Raji (cell line): ENCODE data around the gene EPS15.

ENCODE experiments used
- POLR2A ChIP-seq: IDR thresholded peaks from 2 replicates; pipeline ENCODE4 v1.6.1; 2011; ENCODE audit warnings: low read depth, low read length, control low read depth; ENCODE audit not compliant: insufficient read depth

The EPS15 gene

GRCh38 chr1:51520700-51521248 lies 1.7 kb upstream of the EPS15 start:
- TF ChIP-seq POLR2A, result no peak

- no peak for TF ChIP-seq POLR2A
Observed at GRCh38 chr1:51519865-51520699, 1.0 kb upstream of the EPS15 start.

- TF ChIP-seq POLR2A, result no peak
Observed at GRCh38 chr1:51518586-51519047, 449 bp downstream of the EPS15 start.

- TF ChIP-seq POLR2A, result peak; percentile 63; the same call in 1 of the 2 replicates
Observed at GRCh38 chr1:51518033-51518585, 957 bp downstream of the EPS15 start.

- no peak for TF ChIP-seq POLR2A
Observed at GRCh38 chr1:51517361-51518032, 1.6 kb downstream of the EPS15 start.

GRCh38 chr1:51516649-51517158 lies 2.4 kb downstream of the EPS15 start:
- TF ChIP-seq POLR2A, result no peak

- no peak for TF ChIP-seq POLR2A
Observed at GRCh38 chr1:51515982-51516648, 3.0 kb downstream of the EPS15 start.

GRCh38 chr1:51515312-51515960 lies 3.6 kb downstream of the EPS15 start:
- TF ChIP-seq POLR2A, result no peak

GRCh38 chr1:51514733-51515132 lies 4.3 kb downstream of the EPS15 start:
- TF ChIP-seq POLR2A, result no peak

- TF ChIP-seq POLR2A, result no peak; the same call in 1 of the 2 replicates
Observed at GRCh38 chr1:51512606-51513005, 6.5 kb downstream of the EPS15 start.

GRCh38 chr1:51512120-51512519 lies 6.9 kb downstream of the EPS15 start:
- TF ChIP-seq POLR2A, result no peak

GRCh38 chr1:51509773-51510172 lies 9.3 kb downstream of the EPS15 start:
- TF ChIP-seq POLR2A, result no peak

GRCh38 chr1:51506537-51506936 lies 12.5 kb downstream of the EPS15 start:
- TF ChIP-seq POLR2A, result no peak

GRCh38 chr1:51504806-51505525 lies 14.1 kb downstream of the EPS15 start:
- no peak for TF ChIP-seq POLR2A
